Measurements from ENCODE around the gene BDP1. TPM values are rescaled to one million over a fixed set of nuclear protein-coding genes. Genes with fewer than 3 reads are reported as not detected.

Gene BDP1
- polyA plus RNA-seq, 3 donors, result 2.0 to 6.6 (median 2.7) TPM

DNA sequence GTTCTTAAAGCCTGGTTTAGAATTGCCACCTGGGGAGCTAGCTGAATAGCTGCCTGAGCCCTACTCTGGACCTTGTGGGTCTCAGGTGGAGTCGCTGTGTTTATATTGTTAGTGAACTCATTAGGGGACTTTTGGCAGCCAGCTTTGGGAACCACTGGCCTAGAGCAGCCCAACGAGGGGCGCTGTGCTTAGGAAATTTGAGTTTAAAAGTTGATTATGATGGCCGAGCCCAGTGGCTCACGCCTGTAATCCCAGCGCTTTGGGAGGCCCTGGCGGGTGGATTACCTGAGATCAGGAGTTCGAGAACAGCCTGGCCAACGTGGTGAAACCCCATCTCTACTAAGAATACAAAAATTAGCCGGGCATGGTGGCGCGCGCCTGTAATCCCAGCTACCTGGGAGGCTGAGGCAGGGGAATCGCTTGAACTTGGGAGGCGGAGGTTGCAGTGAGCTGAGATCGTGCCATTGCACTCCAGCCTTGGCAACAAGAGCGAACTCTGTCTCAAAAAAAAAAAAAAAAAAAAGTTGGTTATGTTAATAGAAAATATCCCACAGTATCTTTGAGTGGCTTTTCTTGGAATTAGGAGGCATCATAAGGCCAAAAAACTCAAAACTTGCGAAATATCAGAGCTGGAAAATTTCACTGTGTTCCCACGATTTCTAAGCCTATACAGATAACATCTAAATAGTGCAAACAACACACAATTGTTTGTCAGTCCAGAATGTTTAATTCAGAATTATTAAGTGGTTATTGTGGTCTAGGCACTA lies 132.5 kb downstream of the BDP1 start:
- Mint-ChIP-seq H3K27me3 (ENCODE audit: low read depth in 3 of 3) (peaks cover 0 to 2% (median 0%) of the 10 kb centered on the region in 3 donors), H3K4me3 (peak overlapping the region; percentile 98 to 100), H3K36me3 (no peaks in the 10 kb centered on the region), H3K9me3 (no peaks in the 10 kb centered on the region), H3K27ac (peak overlapping the region; percentile 81 to 94 (median 87)), H3K4me1 (peaks cover 32% of the 10 kb centered on the region)
- WGBS (ENCODE audit: insufficient coverage), result 19% methylated on average over 3 of the region's 19 CpGs
- no peak for DNase-seq
- H3K36me3 ChIP-seq (replicated peaks in 1 of 2; ENCODE audit: control insufficient read depth in 1 of 2, insufficient read depth in 2 of 2, low read length in 2 of 2), result no peaks in the 10 kb centered on the region
- H3K4me2 ChIP-seq (replicated peaks; ENCODE audit: extremely low read depth, low read length, poor library complexity, severe bottlenecking), result peak overlapping the region; percentile 83
- peak overlapping the region; percentile 73 to 82 for H3K27ac ChIP-seq (ENCODE audit: low read depth in 1 of 2, low read length in 2 of 2)
- no peaks in the 10 kb centered on the region for H3K9me3 ChIP-seq (replicated peaks in 1 of 2; ENCODE audit: control insufficient read depth in 1 of 2, insufficient read depth in 1 of 2, low read length in 2 of 2)
- TF ChIP-seq CTCF (IDR thresholded peaks at IDR 0.05), result no peak
- H3K79me2 ChIP-seq (ENCODE audit: insufficient read depth, low read length), result peaks cover 33% of the 10 kb centered on the region
- H4K20me1 ChIP-seq (ENCODE audit: insufficient read depth, low read length), result no peaks in the 10 kb centered on the region
- intact Hi-C loops (cut with micrococcal nuclease), result loop anchor here in 1 of 2 donors (10.0 kb wide), 1 partner anchor 133 kb away; the partner anchor contains the start of gene BDP1
- H3K4me3 ChIP-seq (replicated peaks in 1 of 3; ENCODE audit: low read depth in 2 of 3, low read length in 3 of 3), result peak overlapping the region; percentile 74 to 92 (median 75)
- H3K4me1 ChIP-seq (ENCODE audit: control insufficient read depth in 1 of 2, insufficient read depth in 2 of 2, low read length in 2 of 2), result peaks cover 14 to 15% of the 10 kb centered on the region in 2 donors
- peak overlapping the region; percentile 90 for H3K9ac ChIP-seq (ENCODE audit: insufficient read depth, low read length, poor library complexity, severe bottlenecking)
- H3K27me3 ChIP-seq (ENCODE audit: control insufficient read depth in 2 of 2, insufficient read depth in 2 of 2, low read length in 2 of 2), result no peaks in the 10 kb centered on the region
- H2AFZ ChIP-seq (ENCODE audit: insufficient read depth, low read depth, low read length, poor library complexity, severe bottlenecking), result peak overlapping the region; percentile 82

DNA sequence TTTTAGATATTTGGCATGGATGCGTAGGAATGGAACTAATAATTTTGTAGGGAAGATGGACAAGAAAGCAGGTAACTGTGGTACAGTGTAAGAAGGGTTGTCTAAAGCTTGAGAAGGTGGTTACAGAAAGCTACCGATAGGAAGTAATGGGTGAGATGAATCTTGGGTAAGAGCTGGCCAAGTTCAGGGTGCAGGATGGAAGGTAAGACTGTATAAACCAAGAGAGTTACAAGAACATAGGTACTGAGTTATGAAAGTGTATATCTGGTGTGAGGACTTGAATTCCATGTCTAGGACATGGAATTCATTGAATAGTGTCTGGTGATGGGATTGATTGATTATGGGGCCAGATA lies 133.1 kb downstream of the BDP1 start:
- Mint-ChIP-seq H3K4me3 (no peak overlapping the region), H3K27ac (no peak overlapping the region), H3K9me3 (no peaks in the 10 kb centered on the region), H3K4me1 (peaks cover 32% of the 10 kb centered on the region), H3K36me3 (no peaks in the 10 kb centered on the region), H3K27me3 (ENCODE audit: low read depth in 3 of 3) (no peaks in the 10 kb centered on the region)
- no peaks in the 10 kb centered on the region for H3K27me3 ChIP-seq (ENCODE audit: control insufficient read depth in 2 of 2, insufficient read depth in 2 of 2, low read length in 2 of 2)
- no peak overlapping the region for H3K9ac ChIP-seq (ENCODE audit: insufficient read depth, low read length, poor library complexity, severe bottlenecking)
- no peak overlapping the region for H3K27ac ChIP-seq (ENCODE audit: low read depth in 1 of 2, low read length in 2 of 2)
- H3K4me1 ChIP-seq (ENCODE audit: control insufficient read depth in 1 of 2, insufficient read depth in 2 of 2, low read length in 2 of 2), result peaks cover 14 to 15% of the 10 kb centered on the region in 2 donors
- no peak overlapping the region for H3K4me3 ChIP-seq (replicated peaks in 1 of 3; ENCODE audit: low read depth in 2 of 3, low read length in 3 of 3)
- TF ChIP-seq CTCF (IDR thresholded peaks at IDR 0.05), result no peak
- H3K79me2 ChIP-seq (ENCODE audit: insufficient read depth, low read length), result peaks cover 33% of the 10 kb centered on the region
- no peaks in the 10 kb centered on the region for H4K20me1 ChIP-seq (ENCODE audit: insufficient read depth, low read length)
- peak overlapping the region; percentile 83 for H3K4me2 ChIP-seq (replicated peaks; ENCODE audit: extremely low read depth, low read length, poor library complexity, severe bottlenecking)
- H3K36me3 ChIP-seq (replicated peaks in 1 of 2; ENCODE audit: control insufficient read depth in 1 of 2, insufficient read depth in 2 of 2, low read length in 2 of 2), result no peaks in the 10 kb centered on the region
- H3K9me3 ChIP-seq (replicated peaks in 1 of 2; ENCODE audit: control insufficient read depth in 1 of 2, insufficient read depth in 1 of 2, low read length in 2 of 2), result no peaks in the 10 kb centered on the region
- no peak for DNase-seq
- H2AFZ ChIP-seq (ENCODE audit: insufficient read depth, low read depth, low read length, poor library complexity, severe bottlenecking), result no peak overlapping the region
- WGBS (ENCODE audit: insufficient coverage), result 96% methylated on average over 2 of the region's 2 CpGs
- intact Hi-C loops (cut with micrococcal nuclease), result loop anchor here in 1 of 2 donors (10.0 kb wide), 1 partner anchor 134 kb away; the partner anchor contains the start of gene BDP1
